NCI-H128 (cell line): ENCODE measurements around the gene SLC35A2.

Source experiments
- DNase-seq: peaks from one replicate; lab custom pipeline; 2025; ENCODE audit not compliant: unreplicated experiment; lab: John Stamatoyannopoulos, UW

Gene SLC35A2

GRCh38 chrX:48927736-48928382 lies 16.4 kb upstream of the SLC35A2 start:
- DNase-seq, result no peak

GRCh38 chrX:48927123-48927522 lies 15.7 kb upstream of the SLC35A2 start:
- DNase-seq, result no peak

- no peak for DNase-seq
Observed at GRCh38 chrX:48924270-48924669, 12.8 kb upstream of the SLC35A2 start.

- DNase-seq, result no peak
Observed at GRCh38 chrX:48923771-48924170, 12.3 kb upstream of the SLC35A2 start.

- DNase-seq, result no peak
Observed at GRCh38 chrX:48920718-48921104, 9.3 kb upstream of the SLC35A2 start.

- no peak for DNase-seq
Observed at GRCh38 chrX:48919947-48920717, 8.7 kb upstream of the SLC35A2 start.

GRCh38 chrX:48919360-48919841 lies 8.0 kb upstream of the SLC35A2 start:
- DNase-seq, result no peak

- peak; percentile 89 for DNase-seq
Observed at GRCh38 chrX:48918643-48919340, 7.3 kb upstream of the SLC35A2 start, which contains the start of gene PIM2. TSS of gene PIM2 (minus strand) at chrX:48919024. CDS start at chrX:48918834, 190 bp downstream.

GRCh38 chrX:48918301-48918642 lies 6.8 kb upstream of the SLC35A2 start:
- DNase-seq, result no peak

GRCh38 chrX:48917139-48918001 lies 5.9 kb upstream of the SLC35A2 start:
- DNase-seq, result peak; percentile 87

GRCh38 chrX:48914593-48915493 lies 3.4 kb upstream of the SLC35A2 start:
- no peak for DNase-seq

GRCh38 chrX:48913605-48914366 lies 2.3 kb upstream of the SLC35A2 start:
- DNase-seq, result no peak

- no peak for DNase-seq
Observed at GRCh38 chrX:48910926-48911411, 477 bp downstream of the SLC35A2 start.

- DNase-seq, result no peak
Observed at GRCh38 chrX:48909703-48910294, 1.6 kb downstream of the SLC35A2 start.

GRCh38 chrX:48908600-48908999 lies 2.8 kb downstream of the SLC35A2 start:
- DNase-seq, result no peak

- no peak for DNase-seq
Observed at GRCh38 chrX:48905090-48905790, 6.2 kb downstream of the SLC35A2 start.

- DNase-seq, result no peak
Observed at GRCh38 chrX:48904626-48905025, 6.8 kb downstream of the SLC35A2 start.

GRCh38 chrX:48904180-48904579 lies 7.3 kb downstream of the SLC35A2 start:
- no peak for DNase-seq
